Activated CD4-positive, alpha-beta T cell treated with anti-CD3 and anti-CD28 coated beads for 48 hours (primary cell): ENCODE results near the gene AFP.

Source experiments
- DNase-seq: peaks from one replicate; pipeline ENCODE4 v3.0.0-alpha.2; 2020

AFP gene

GRCh38 chr4:73415807-73416238 is 20.2 kb upstream of the AFP start:
- DNase-seq = no peak

- no peak for DNase-seq
These were observed 19.5 kb upstream of the AFP start for GRCh38 chr4:73416423-73417087.

GRCh38 chr4:73417342-73417741 is 18.7 kb upstream of the AFP start:
- no peak for DNase-seq

- no peak for DNase-seq
These were observed 18.0 kb upstream of the AFP start for GRCh38 chr4:73417973-73418372.

GRCh38 chr4:73418677-73419076 is 17.3 kb upstream of the AFP start:
- no peak for DNase-seq

GRCh38 chr4:73419106-73420038 is 16.6 kb upstream of the AFP start:
- no peak for DNase-seq

- no peak for DNase-seq
These were observed 15.4 kb upstream of the AFP start for GRCh38 chr4:73420615-73421014.

GRCh38 chr4:73421708-73422457 is 14.1 kb upstream of the AFP start:
- DNase-seq = no peak

GRCh38 chr4:73422458-73422752 is 13.6 kb upstream of the AFP start:
- DNase-seq = no peak

- DNase-seq = no peak
These were observed 12.8 kb upstream of the AFP start for GRCh38 chr4:73423184-73423583.

GRCh38 chr4:73426666-73427065 is 9.4 kb upstream of the AFP start:
- DNase-seq = no peak

GRCh38 chr4:73429118-73429517 is 6.9 kb upstream of the AFP start:
- DNase-seq = no peak

GRCh38 chr4:73429826-73430587 is 6.0 kb upstream of the AFP start:
- DNase-seq = no peak

GRCh38 chr4:73431813-73432168 is 4.2 kb upstream of the AFP start:
- DNase-seq = no peak

GRCh38 chr4:73432169-73433000 is 3.6 kb upstream of the AFP start:
- no peak for DNase-seq

- no peak for DNase-seq
These were observed 2.9 kb upstream of the AFP start for GRCh38 chr4:73433140-73433539.

GRCh38 chr4:73434311-73434710 is 1.7 kb upstream of the AFP start:
- DNase-seq = no peak

GRCh38 chr4:73436674-73437557 is 895 bp downstream of the AFP start:
- DNase-seq = no peak

GRCh38 chr4:73437558-73437956 is 1.5 kb downstream of the AFP start:
- no peak for DNase-seq

- no peak for DNase-seq
These were observed 2.0 kb downstream of the AFP start for GRCh38 chr4:73438048-73438447.

- DNase-seq = no peak
These were observed 2.7 kb downstream of the AFP start for GRCh38 chr4:73438582-73439215.
